Aorta (tissue), 5 donors: Measurements from ENCODE around the gene RHOBTB3. TPM values are rescaled to one million over a fixed set of nuclear protein-coding genes. Genes with fewer than 3 reads are reported as not detected.

Experiments
- ATAC-seq: fragments of 200-7000 bp; cut with Tn5 transposase; one replicate; pipeline ENCODE4 v1.9.1; 2022; ENCODE audit warnings: moderate library complexity; ENCODE audit not compliant: low FRiP score
- DNase-seq, 2 donors: peaks; one replicate each; pipeline ENCODE4 v3.0.0-alpha.2; 2020
- H3K27ac ChIP-seq, 2 donors: one replicate each; pipeline ENCODE4 v1.5.1; 2013; ENCODE audit warnings: low read length in 2 of 2, mild to moderate bottlenecking in 2 of 2, moderate library complexity in 2 of 2, control low read depth in 1 of 2, inconsistent platforms in 1 of 2, low read depth in 1 of 2
- H3K27me3 ChIP-seq, 2 donors: one replicate each; pipeline ENCODE4 v1.6.1; 2013; ENCODE audit warnings: control low read depth in 1 of 2, low read length in 1 of 2, mild to moderate bottlenecking in 1 of 2, moderate library complexity in 1 of 2; ENCODE audit not compliant: insufficient read depth in 2 of 2, control insufficient read depth in 1 of 2
- H3K36me3 ChIP-seq, 2 donors: one replicate each; pipeline ENCODE4 v1.6.1; 2013; ENCODE audit warnings: control low read depth in 1 of 2, low read length in 1 of 2, mild to moderate bottlenecking in 1 of 2; ENCODE audit not compliant: insufficient read depth in 2 of 2, control insufficient read depth in 1 of 2
- H3K4me1 ChIP-seq, 2 donors: one replicate each; pipeline ENCODE4 v1.6.1; 2013; ENCODE audit warnings: low read length in 2 of 2, control low read depth in 1 of 2, mild to moderate bottlenecking in 1 of 2, moderate library complexity in 1 of 2; ENCODE audit not compliant: insufficient read depth in 2 of 2, control insufficient read depth in 1 of 2
- H3K4me3 ChIP-seq, 2 donors: one replicate each; pipeline ENCODE4 v1.5.1; 2013; ENCODE audit warnings: low read length in 2 of 2, control low read depth in 1 of 2, mild to moderate bottlenecking in 1 of 2
- H3K9me3 ChIP-seq: one replicate; pipeline ENCODE4 v1.6.1; 2013; ENCODE audit warnings: mild to moderate bottlenecking, low read length; ENCODE audit not compliant: control insufficient read depth
- WGBS, 2 donors: extraction: QIAGEN DNeasy Blood & Tissue Kit; methylation state at CpG; one replicate each; pipeline ENCODE4 v1.1.7; 2013; 5-methylcytosine and 5-hydroxymethylcytosine counted together
- intact Hi-C, 2 donors: fragments of 100-400 bp; cut with DNase I; formaldehyde crosslinking; loops; one replicate each; pipeline versions ENCODE4 v1.14.2 to v1.15.0; 2022
- polyA plus RNA-seq, 2 donors: library from polyadenylated mRNA; stranded (reverse); fragments of 200-250 nt; gene quantifications; one replicate each; pipeline ENCODE4 v1.2.3, GENCODE V29; 2013
- total RNA-seq, 2 donors: library from RNA; stranded (reverse); fragmentation: NEBNext Ultra II Directional; extraction: Animal tissue kit (Norgen Biotek cat#: 25700); gene quantifications; one replicate each; pipeline ENCODE4 v1.2.1, GENCODE V29; 2021
- donor health status: healthy with polysubstance abuse.
- donor health status: Bipolar disorder and iron deficiency.
- donor health status: DM: no; HTN: no; CAD: no.
- donor health status: DM: no; HTN: no; CAD: no.
- donor health status: DM: yes; HTN: yes; CAD: no.

Gene RHOBTB3
- total and polyA plus RNA-seq, 4 donors: 11.8 to 53.2 (median 25.1) TPM

GRCh38 chr5:95763941-95764340 is 32.8 kb downstream of the RHOBTB3 start:
- Histone ChIP-seq H3K4me1 (no peaks in the 10 kb centered on the region), H3K4me3 (no peak overlapping the region), H3K27me3 (no peaks in the 10 kb centered on the region), H3K36me3 (peaks cover 0 to 2% of the 10 kb centered on the region in 2 donors), H3K9me3 (no peaks in the 10 kb centered on the region), H3K27ac (no peak overlapping the region)
- ATAC-seq (no peak), DNase-seq (no peak)
- intact Hi-C loops: no loop called here
- WGBS, 2 donors: 93 to 97% methylated on average over 6 of the region's 6 CpGs

GRCh38 chr5:95768731-95769130 is 37.6 kb downstream of the RHOBTB3 start:
- Histone ChIP-seq H3K27ac (no peak overlapping the region), H3K4me3 (no peak overlapping the region), H3K27me3 (no peaks in the 10 kb centered on the region), H3K36me3 (peaks cover 0 to 3% of the 10 kb centered on the region in 2 donors), H3K4me1 (no peaks in the 10 kb centered on the region), H3K9me3 (no peaks in the 10 kb centered on the region)
- intact Hi-C loops: no loop called here
- ATAC-seq: no peak
- no peak for DNase-seq
- 97 to 99% methylated on average over 9 of the region's 9 CpGs for WGBS, 2 donors

- 65 to 66% methylated on average over 8 of the region's 8 CpGs for WGBS, 2 donors
- no peak overlapping the region for H3K4me3 ChIP-seq
- no peak for DNase-seq
- H3K9me3 ChIP-seq: no peaks in the 10 kb centered on the region
- H3K4me1 ChIP-seq: no peaks in the 10 kb centered on the region
- H3K27ac ChIP-seq: no peak overlapping the region
- no peaks in the 10 kb centered on the region for H3K27me3 ChIP-seq
- ATAC-seq: no peak
- intact Hi-C loops: loop anchor here in 1 of 2 donors (10.0 kb wide), 1 partner anchor 106 kb away; no protein-coding TSS in a partner anchor
- peaks cover 0 to 3% of the 10 kb centered on the region in 2 donors for H3K36me3 ChIP-seq
Observed at GRCh38 chr5:95770830-95771708, 39.9 kb downstream of the RHOBTB3 start.

- ATAC-seq: no peak
Observed at GRCh38 chr5:95771892-95772291, 40.8 kb downstream of the RHOBTB3 start.

GRCh38 chr5:95773335-95774059 is 42.4 kb downstream of the RHOBTB3 start:
- no peaks in the 10 kb centered on the region for H3K27me3 ChIP-seq
- no peak for DNase-seq
- H3K4me3 ChIP-seq: no peak overlapping the region
- H3K4me1 ChIP-seq: no peaks in the 10 kb centered on the region
- intact Hi-C loops: loop anchor here in 1 of 2 donors (10.0 kb wide), 1 partner anchor 109 kb away; no protein-coding TSS in a partner anchor
- WGBS, 2 donors: 88 to 96% methylated on average over 3 of the region's 3 CpGs
- ATAC-seq: no peak
- H3K9me3 ChIP-seq: no peaks in the 10 kb centered on the region
- H3K36me3 ChIP-seq: peaks cover 0 to 3% of the 10 kb centered on the region in 2 donors
- no peak overlapping the region for H3K27ac ChIP-seq

More at GRCh38 chr5:95771892-95772291, 40.8 kb downstream of the RHOBTB3 start:
- 90 to 93% methylated on average over 2 of the region's 2 CpGs for WGBS, 2 donors
- intact Hi-C loops: loop anchor here in 1 of 2 donors (10.0 kb wide), 1 partner anchor 107 kb away; no protein-coding TSS in a partner anchor
- Histone ChIP-seq H3K36me3 (peaks cover 0 to 3% of the 10 kb centered on the region in 2 donors), H3K27ac (no peak overlapping the region), H3K27me3 (no peaks in the 10 kb centered on the region), H3K4me1 (no peaks in the 10 kb centered on the region), H3K9me3 (no peaks in the 10 kb centered on the region), H3K4me3 (no peak overlapping the region)
- DNase-seq: no peak

GRCh38 chr5:95777441-95777840 is 46.3 kb downstream of the RHOBTB3 start:
- Histone ChIP-seq H3K27ac (no peak overlapping the region), H3K27me3 (no peaks in the 10 kb centered on the region), H3K4me3 (no peak overlapping the region), H3K4me1 (no peaks in the 10 kb centered on the region), H3K9me3 (no peaks in the 10 kb centered on the region), H3K36me3 (no peaks in the 10 kb centered on the region)
- DNase-seq (no peak), ATAC-seq (no peak)
- intact Hi-C loops: loop anchor here in 1 of 2 donors (10.0 kb wide), 1 partner anchor 113 kb away; no protein-coding TSS in a partner anchor
- WGBS, 2 donors: 96% methylated on average over 3 of the region's 3 CpGs

GRCh38 chr5:95778713-95779436 is 47.7 kb downstream of the RHOBTB3 start:
- peak; percentile 13 for ATAC-seq
- Histone ChIP-seq H3K36me3 (no peaks in the 10 kb centered on the region), H3K27ac (peak overlapping the region in 1 of 2 donors; percentile 30), H3K4me1 (no peaks in the 10 kb centered on the region), H3K9me3 (no peaks in the 10 kb centered on the region), H3K4me3 (no peak overlapping the region), H3K27me3 (no peaks in the 10 kb centered on the region)
- intact Hi-C loops: loop anchor here in 1 of 2 donors (10.0 kb wide), 1 partner anchor 114 kb away; no protein-coding TSS in a partner anchor
- DNase-seq: no peak
- WGBS, 2 donors: 76 to 88% methylated on average over 7 of the region's 7 CpGs

- WGBS, 2 donors: 4 to 7% methylated on average over 2 of the region's 2 CpGs
- Histone ChIP-seq H3K27ac (peak overlapping the region; percentile 30 to 33), H3K27me3 (no peaks in the 10 kb centered on the region), H3K36me3 (no peaks in the 10 kb centered on the region), H3K4me3 (no peak overlapping the region), H3K9me3 (no peaks in the 10 kb centered on the region), H3K4me1 (no peaks in the 10 kb centered on the region)
- ATAC-seq: peak; percentile 31
- DNase-seq: no peak
- intact Hi-C loops: loop anchor here (10.0 kb wide), 2 partner anchors 115 to 825 kb away; no protein-coding TSS in a partner anchor
Observed at GRCh38 chr5:95779611-95780010, 48.5 kb downstream of the RHOBTB3 start.
